Measurements from ENCODE around the gene MAP3K14. TPM values are rescaled to one million over a fixed set of nuclear protein-coding genes. Genes with fewer than 3 reads are reported as not detected.

MAP3K14 gene
- total RNA-seq, 4 donors from 2014 or later = 4.1 to 21.7 (median 6.2) TPM

- 92 to 93% methylated on average over 11 of the region's 11 CpGs for WGBS, 2 donors
These were observed 18.2 kb upstream of the MAP3K14 start for GRCh38 chr17:45334701-45335677.

GRCh38 chr17:45334231-45334630 lies 17.4 kb upstream of the MAP3K14 start:
- Histone ChIP-seq H3K9me3 (no peaks in the 10 kb centered on the region), H3K36me3 (no peaks in the 10 kb centered on the region), H3K27me3 (no peaks in the 10 kb centered on the region), H3K4me3 (replicated peaks in 1 of 3) (no peak overlapping the region), H3K4me1 (peaks cover 0 to 9% of the 10 kb centered on the region in 2 donors), H3K27ac (no peak overlapping the region)
- intact Hi-C loops (cut with DNase I) = no loop called here
- TF ChIP-seq CTCF (IDR thresholded peaks at IDR 0.05) (no peak), POLR2A (IDR thresholded peaks at IDR 0.05) (no peak)
- no peak for DNase-seq
- WGBS, 2 donors = 53 to 65% methylated on average over 1 of the region's 1 CpG

More at GRCh38 chr17:45334701-45335677, 18.2 kb upstream of the MAP3K14 start:
- TF ChIP-seq POLR2A (IDR thresholded peaks at IDR 0.05) (no peak), CTCF (IDR thresholded peaks at IDR 0.05) (no peak)
- Histone ChIP-seq H3K4me3 (replicated peaks in 1 of 3) (no peak overlapping the region), H3K27ac (no peak overlapping the region), H3K36me3 (no peaks in the 10 kb centered on the region), H3K4me1 (peaks cover 0 to 9% of the 10 kb centered on the region in 2 donors), H3K9me3 (no peaks in the 10 kb centered on the region), H3K27me3 (no peaks in the 10 kb centered on the region)
- no peak for DNase-seq
- intact Hi-C loops (cut with DNase I) = no loop called here

- Histone ChIP-seq H3K36me3 (no peaks in the 10 kb centered on the region), H3K27me3 (no peaks in the 10 kb centered on the region), H3K27ac (peak overlapping the region in 1 of 3 donors; percentile 20), H3K9me3 (no peaks in the 10 kb centered on the region), H3K4me1 (peaks cover 0 to 9% of the 10 kb centered on the region in 2 donors), H3K4me3 (replicated peaks in 1 of 3) (no peak overlapping the region)
- WGBS, 2 donors = 88 to 91% methylated on average over 4 of the region's 4 CpGs
- TF ChIP-seq CTCF (IDR thresholded peaks at IDR 0.05) = no peak
- no peak for TF ChIP-seq POLR2A (IDR thresholded peaks at IDR 0.05)
- intact Hi-C loops (cut with DNase I) = no loop called here
- DNase-seq = no peak
These were observed 16.9 kb upstream of the MAP3K14 start for GRCh38 chr17:45333702-45334092.

- Histone ChIP-seq H3K27me3 (no peaks in the 10 kb centered on the region), H3K4me1 (peaks cover 0 to 4% of the 10 kb centered on the region in 2 donors), H3K36me3 (no peaks in the 10 kb centered on the region), H3K9me3 (no peaks in the 10 kb centered on the region), H3K4me3 (replicated peaks in 1 of 3) (no peak overlapping the region), H3K27ac (peak overlapping the region in 1 of 3 donors; percentile 20)
- no peak for DNase-seq
- TF ChIP-seq POLR2A (IDR thresholded peaks at IDR 0.05) = no peak
- no peak for TF ChIP-seq CTCF (IDR thresholded peaks at IDR 0.05)
- intact Hi-C loops (cut with DNase I) = no loop called here
- 64 to 68% methylated on average over 4 of the region's 4 CpGs for WGBS, 2 donors
These were observed 16.3 kb upstream of the MAP3K14 start for GRCh38 chr17:45332989-45333701.

Data from thyroid gland (tissue), 4 donors.